HepG2 (cell line): ENCODE measurements around the gene VEGFB. TPM values are rescaled to one million over a fixed set of nuclear protein-coding genes. Genes with fewer than 3 reads are reported as not detected.
A peak's percentile ranks its signal among the peaks of the same experiment; 100 is the strongest.

Experiments
- BCL3 ChIP-seq: sonication (generic); formaldehyde crosslinking; IDR thresholded peaks from 2 replicates; pipeline ENCODE4 v1.5.1; 2020; ENCODE audit warnings: mild to moderate bottlenecking, missing genetic modification reagents, moderate library complexity
- BRF2 ChIP-seq: sonication (generic); formaldehyde crosslinking; IDR thresholded peaks from 2 replicates; pipeline ENCODE4 v1.8.1; 2022; ENCODE audit warnings: mild to moderate bottlenecking, missing genetic modification reagents
- CENPX ChIP-seq: sonication (generic); formaldehyde crosslinking; IDR thresholded peaks from 2 replicates; pipeline ENCODE4 v1.9.0; 2021; ENCODE audit warnings: mild to moderate bottlenecking, missing genetic modification reagents, moderate library complexity
- ELF1 ChIP-seq: sonication (generic); formaldehyde crosslinking; IDR thresholded peaks from 2 replicates; pipeline ENCODE4 v1.4.0; 2020; ENCODE audit warnings: missing genetic modification reagents
- HDAC2 ChIP-seq: sonication (generic); formaldehyde crosslinking; IDR thresholded peaks from 2 replicates; pipeline ENCODE4 v1.4.0; 2020; ENCODE audit warnings: missing genetic modification reagents
- HOXA5 ChIP-seq: sonication (generic); formaldehyde crosslinking; IDR thresholded peaks from 2 replicates; pipeline ENCODE4 v1.4.0; 2020; ENCODE audit warnings: missing genetic modification reagents
- RFXAP ChIP-seq: sonication (generic); formaldehyde crosslinking; IDR thresholded peaks from 2 replicates; pipeline ENCODE4 v1.4.0; 2020; ENCODE audit warnings: missing genetic modification reagents, borderline replicate concordance
- SETDB1 ChIP-seq: sonication (generic); formaldehyde crosslinking; IDR thresholded peaks from 2 replicates; pipeline ENCODE4 v1.5.1; 2020; ENCODE audit warnings: missing genetic modification reagents, mild to moderate bottlenecking, borderline replicate concordance
- SMYD3 ChIP-seq: sonication (generic); formaldehyde crosslinking; IDR thresholded peaks from 2 replicates; pipeline ENCODE4 v1.8.1; 2023; ENCODE audit warnings: mild to moderate bottlenecking, missing genetic modification reagents
- SPEN ChIP-seq: sonication (generic); formaldehyde crosslinking; IDR thresholded peaks from 2 replicates; pipeline ENCODE4 v1.5.1; 2020; ENCODE audit warnings: low read depth, mild to moderate bottlenecking, missing genetic modification reagents
- TFDP1 ChIP-seq: IDR thresholded peaks from 2 replicates; pipeline ENCODE4 v1.6.1; 2016; ENCODE audit warnings: missing compliant biosample characterization, missing genetic modification reagents, borderline replicate concordance
- TP53 ChIP-seq: sonication (generic); formaldehyde crosslinking; conservative IDR thresholded peaks from 2 replicates; pipeline ENCODE4 v1.4.0; 2020; ENCODE audit warnings: missing genetic modification reagents
- ZNF407 ChIP-seq: sonication (generic); formaldehyde crosslinking; IDR thresholded peaks from one replicate; pipeline ENCODE4 v1.5.1; 2020; ENCODE audit warnings: mild to moderate bottlenecking, missing genetic modification reagents; ENCODE audit errors: not compliant biosample characterization
- ZNF580 ChIP-seq: IDR thresholded peaks from 2 replicates; pipeline ENCODE4 v1.6.1; 2016; ENCODE audit warnings: low read depth, borderline replicate concordance
- ZNF614 ChIP-seq: IDR thresholded peaks from 2 replicates; pipeline ENCODE4 v1.6.1; 2018; ENCODE audit warnings: missing biosample characterization, missing genetic modification reagents, inconsistent platforms, borderline replicate concordance
- polyA plus RNA-seq, 8 experiments: library from polyadenylated mRNA; depleted of rRNA in 3 of 8; stranded (reverse) in 7 of 8; unstranded in 1 of 8; fragments of >200 nt; fragmentation: Illumina TruSeq in 4 of 8; extraction: Trizol in 4 of 8; gene quantifications; 2 replicates each; pipeline versions ENCODE4 v1.2.1 to v1.2.3, GENCODE V29; 2011 to 2016; ENCODE audit warnings: low read depth in 4 of 8, missing spikeins in 1 of 8, mixed read lengths in 1 of 8; ENCODE audit not compliant: insufficient read depth in 1 of 8
- total RNA-seq, 5 experiments: library from RNA; depleted of rRNA; stranded (reverse); fragments of >200 nt; fragmentation: Illumina TruSeq; extraction: Trizol; gene quantifications; 2 replicates each; pipeline ENCODE4 v1.2.3, GENCODE V29; 2016; ENCODE audit warnings: low read depth in 1 of 5

The VEGFB gene
- total and polyA plus RNA-seq, 2 of the 13 experiments (the other 11 are each of a cell fraction or from before 2014, with no cell fraction given), result 9.0 to 11.3 TPM

- TF ChIP-seq ZNF407 (CRISPR knock-in tag), result no peak
- no peak for TF ChIP-seq TFDP1 (CRISPR knock-in tag)
- TF ChIP-seq TP53, result no peak
- peak; percentile 37; the same call in 1 of the 2 replicates for TF ChIP-seq ELF1 (CRISPR knock-in tag)
- TF ChIP-seq HOXA5 (CRISPR knock-in tag), result no peak
- no peak for TF ChIP-seq CENPX
- TF ChIP-seq BRF2 (CRISPR knock-in tag), result no peak
- TF ChIP-seq RFXAP (CRISPR knock-in tag), result no peak
- TF ChIP-seq HDAC2, result no peak; the same call in 1 of the 2 replicates
- peak; percentile 27; the same call in 1 of the 2 replicates for TF ChIP-seq SPEN
- TF ChIP-seq ZNF580 (CRISPR knock-in tag), result no peak
- TF ChIP-seq ZNF614, result no peak
- TF ChIP-seq BCL3 (CRISPR knock-in tag), result 0 out of 2 replicates have a peak, but pooled peaks have one; percentile 15
- TF ChIP-seq SETDB1 (CRISPR knock-in tag), result no peak
- no peak for TF ChIP-seq SMYD3 (CRISPR knock-in tag)
These were observed 49.9 kb downstream of the VEGFB start, which contains the start of gene BAD (continued) for GRCh38 chr11:64284048-64284961.
